Activated CD4-positive, alpha-beta T cell treated with anti-CD3 and anti-CD28 coated beads for 48 hours (primary cell): ENCODE results near the gene ZNF618.

Experiments used
- DNase-seq: peaks from one replicate; pipeline ENCODE4 v3.0.0-alpha.2; 2020

ZNF618 gene

DNA sequence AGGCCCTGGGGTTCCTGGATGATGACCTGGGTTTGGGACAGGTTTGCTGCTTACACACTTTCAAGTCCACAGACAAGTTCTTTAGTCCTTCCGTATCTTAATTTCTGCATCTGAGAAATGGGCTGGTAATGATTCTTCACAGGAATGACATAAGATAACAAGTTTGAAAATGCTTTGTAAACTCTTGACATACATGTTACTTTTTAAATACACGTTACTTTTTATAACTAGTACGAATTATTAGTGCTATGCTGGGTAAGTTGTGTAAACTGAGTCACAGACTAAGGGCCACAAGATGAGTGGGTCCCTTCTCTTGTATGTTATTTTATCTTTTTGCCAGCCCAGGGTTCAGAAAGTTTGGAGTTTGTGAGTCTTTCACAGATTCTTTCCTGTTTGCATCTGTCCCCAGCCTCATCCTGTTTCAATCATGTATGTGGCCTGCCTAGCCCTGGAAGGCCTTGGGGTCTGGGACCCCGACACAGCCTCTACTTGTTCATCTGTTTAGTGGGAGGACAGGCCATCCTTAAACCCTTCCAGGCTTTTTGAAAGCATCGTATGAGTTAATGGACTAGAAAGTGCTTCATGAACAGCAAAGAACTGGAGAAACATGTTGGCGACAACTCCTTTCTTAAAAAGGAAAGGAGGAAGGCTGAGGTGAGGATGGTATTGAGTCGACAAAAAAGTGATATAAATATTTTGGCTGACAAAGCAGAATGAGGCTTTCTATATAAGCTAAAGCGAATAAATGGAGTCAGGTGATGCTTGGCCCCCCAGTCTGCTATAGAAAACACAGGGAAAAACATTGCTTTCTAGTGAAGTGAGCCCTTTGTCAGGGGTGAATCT is 9.3 kb downstream of the ZNF618 start:
- DNase-seq, result no peak

DNA sequence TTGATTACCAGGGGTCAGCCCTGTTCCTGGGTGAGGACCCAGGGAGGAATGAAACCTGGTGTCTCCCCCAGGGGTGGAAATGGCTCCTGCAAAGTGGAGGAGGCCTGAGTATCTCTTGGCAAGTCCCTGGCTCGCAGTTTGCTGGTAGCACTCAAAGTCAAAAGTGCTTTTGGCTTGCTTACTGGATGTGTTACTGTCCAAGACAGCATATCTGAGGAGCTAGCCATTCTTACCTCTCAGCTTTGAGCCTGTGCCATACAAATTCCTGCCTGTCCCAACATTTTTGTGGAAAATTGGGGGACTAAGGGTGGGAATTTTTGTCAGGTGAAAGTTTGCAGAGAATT is 9.9 kb downstream of the ZNF618 start:
- DNase-seq, result no peak

DNA sequence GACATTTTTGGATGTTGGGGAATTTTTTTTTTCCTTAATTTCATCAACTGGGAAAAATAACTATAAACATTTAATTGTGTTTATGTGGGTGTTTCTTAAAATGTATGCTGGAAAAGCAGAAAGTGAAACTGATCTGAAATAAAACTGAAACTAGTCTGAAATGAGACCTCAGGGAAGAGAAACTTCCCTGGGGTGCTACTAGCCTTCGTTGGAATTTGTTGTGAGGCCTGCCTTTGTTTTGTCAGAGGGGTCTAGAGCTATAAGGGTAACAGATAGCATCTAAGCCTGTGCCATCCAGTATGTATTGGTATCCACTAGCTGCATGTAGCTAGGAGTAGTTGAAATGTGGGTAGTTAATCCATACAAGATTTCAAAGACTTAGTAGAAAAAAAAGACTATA is 10.4 kb downstream of the ZNF618 start:
- no peak for DNase-seq

DNA sequence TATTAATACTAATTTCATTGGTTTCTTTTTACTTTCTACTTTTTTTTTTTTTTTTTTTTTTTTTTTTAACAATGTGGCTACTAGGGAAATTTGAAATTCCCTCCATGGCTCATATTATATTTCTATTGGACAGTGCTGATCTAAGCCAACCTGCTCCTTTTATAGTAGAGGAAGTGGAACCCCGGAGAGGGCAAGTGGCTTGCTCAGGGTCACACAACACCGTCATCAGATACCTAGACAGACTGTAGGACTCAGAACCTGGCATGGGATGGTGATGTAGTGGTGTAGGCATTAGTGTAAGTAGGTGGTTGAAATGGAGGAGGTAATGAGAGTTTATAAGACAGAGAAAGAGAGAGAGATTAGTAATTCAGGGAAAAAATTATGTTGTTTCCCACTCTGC is 10.8 kb downstream of the ZNF618 start:
- DNase-seq, result no peak

DNA sequence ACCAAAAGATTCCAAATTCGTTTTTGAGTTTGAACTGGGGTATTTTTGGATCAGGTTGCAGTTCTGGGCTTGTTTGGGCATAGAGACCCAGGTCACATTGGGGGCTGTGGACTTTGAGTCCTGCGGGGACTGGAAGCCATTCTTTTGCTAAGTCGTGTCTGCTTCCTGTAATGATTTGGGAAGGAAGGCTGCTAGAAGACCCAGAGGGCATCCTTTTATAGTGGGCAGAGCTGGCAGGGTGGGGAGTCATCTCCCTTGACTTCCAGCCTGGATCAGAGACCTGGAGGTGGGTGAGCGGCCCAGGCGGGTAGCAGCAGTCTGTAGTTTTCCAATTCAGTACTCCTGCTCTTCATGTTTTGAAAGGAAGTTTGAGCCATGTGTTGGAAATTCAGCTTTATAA is 11.3 kb downstream of the ZNF618 start:
- DNase-seq, result no peak

DNA sequence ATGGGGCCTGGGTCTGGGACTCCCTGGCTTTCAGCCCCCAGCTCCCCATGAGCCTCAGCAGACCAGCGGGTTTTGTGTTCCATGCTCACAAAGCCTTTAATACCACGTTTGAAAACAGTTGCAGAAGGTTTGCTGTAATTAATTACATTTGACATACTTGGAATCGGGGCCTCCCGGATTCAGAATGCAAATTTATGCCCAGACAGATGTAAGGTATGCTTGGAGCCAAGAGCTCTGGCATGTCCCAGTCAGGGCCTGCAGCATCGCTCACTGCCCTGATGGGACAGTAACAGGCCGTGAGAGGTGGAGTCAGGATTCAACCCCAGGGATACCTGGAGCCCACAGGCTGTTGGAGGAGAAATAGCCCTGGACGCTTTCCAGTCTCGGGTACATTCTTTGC is 12.2 kb downstream of the ZNF618 start:
- no peak for DNase-seq

DNA sequence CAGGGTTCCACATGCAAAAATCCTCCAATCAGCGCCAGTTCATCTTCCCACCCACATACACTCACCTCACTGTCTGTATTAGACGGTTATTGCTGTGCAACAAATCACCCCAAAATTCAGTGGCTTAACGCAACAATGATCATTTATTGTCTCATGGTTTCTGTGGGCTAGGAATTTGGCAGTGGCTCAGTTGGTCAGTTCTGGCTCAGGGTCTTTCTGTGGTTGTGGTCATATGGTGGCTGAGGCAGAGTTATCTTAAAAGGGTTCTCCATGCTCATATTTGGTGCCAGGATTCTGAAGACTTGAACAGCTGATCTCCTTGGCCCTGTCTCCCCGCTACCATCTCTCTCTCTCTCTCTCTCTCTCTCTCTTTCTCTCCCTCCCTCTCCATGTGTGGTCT is 12.9 kb downstream of the ZNF618 start:
- DNase-seq, result no peak

DNA sequence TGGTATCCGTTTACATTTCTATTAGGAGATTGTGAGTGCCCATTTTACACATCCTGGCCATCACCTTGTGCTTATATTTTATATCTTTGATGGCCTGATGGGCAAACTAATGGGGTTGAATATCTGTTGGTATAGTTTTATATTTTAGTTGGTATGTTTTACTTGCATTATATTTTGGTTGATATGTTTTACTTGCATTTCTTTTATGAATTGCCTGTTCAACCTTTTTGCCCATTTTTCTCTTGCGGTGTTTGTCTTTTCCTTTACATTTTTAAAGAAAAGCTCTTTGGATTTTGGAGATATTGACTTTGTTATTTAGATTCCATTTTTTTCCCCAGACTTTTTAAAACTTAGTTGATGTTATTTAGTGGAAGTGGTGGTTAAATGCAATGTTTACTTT is 14.6 kb downstream of the ZNF618 start:
- no peak for DNase-seq

DNA sequence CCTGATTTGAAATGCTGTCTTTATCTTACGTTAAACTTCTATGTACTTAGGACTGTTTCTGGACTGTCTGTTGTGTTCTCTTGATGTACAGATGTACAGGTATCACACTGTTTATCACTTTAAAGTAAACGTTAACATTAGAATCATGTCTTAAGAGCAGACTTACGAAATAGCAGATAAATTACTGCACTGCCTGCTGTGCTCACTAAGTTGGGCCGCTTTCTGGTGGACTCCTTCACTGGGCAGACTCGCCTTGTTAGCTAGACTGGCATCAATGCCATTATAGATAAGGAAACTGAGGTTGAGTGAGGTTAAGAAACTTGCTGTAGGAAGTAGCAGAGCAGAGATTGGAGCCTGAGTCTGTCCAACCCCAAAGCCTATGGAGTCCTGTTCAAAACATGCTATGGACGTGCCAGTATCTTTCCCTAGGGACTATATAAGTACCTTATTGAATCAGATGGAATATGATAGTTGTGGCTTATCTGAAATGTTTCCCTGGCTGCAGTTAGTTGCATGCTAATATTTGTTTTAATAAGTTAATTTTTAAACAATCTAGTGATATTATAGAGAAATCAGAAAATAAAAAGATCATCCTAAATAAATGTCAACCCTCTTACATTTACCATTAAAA is 16.9 kb downstream of the ZNF618 start:
- DNase-seq, result no peak

DNA sequence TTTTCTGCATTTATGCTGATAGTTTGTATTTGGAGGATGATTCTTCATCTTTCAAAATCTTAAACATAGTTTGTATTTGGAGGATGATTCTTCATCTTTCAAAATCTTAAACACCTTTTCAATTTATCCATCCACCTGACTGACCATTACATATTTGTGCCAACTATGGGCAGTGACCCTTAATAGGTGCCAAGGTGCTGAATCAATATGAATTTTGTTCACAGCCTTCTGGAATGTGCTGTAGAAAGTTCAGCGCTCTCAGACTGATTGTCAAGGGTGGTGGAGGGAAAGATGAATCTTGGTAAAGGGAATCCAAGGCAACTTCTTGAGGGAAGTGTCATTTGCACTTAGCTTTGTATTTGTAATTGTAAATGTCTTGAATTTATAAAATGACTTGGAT is 18.1 kb downstream of the ZNF618 start:
- no peak for DNase-seq

DNA sequence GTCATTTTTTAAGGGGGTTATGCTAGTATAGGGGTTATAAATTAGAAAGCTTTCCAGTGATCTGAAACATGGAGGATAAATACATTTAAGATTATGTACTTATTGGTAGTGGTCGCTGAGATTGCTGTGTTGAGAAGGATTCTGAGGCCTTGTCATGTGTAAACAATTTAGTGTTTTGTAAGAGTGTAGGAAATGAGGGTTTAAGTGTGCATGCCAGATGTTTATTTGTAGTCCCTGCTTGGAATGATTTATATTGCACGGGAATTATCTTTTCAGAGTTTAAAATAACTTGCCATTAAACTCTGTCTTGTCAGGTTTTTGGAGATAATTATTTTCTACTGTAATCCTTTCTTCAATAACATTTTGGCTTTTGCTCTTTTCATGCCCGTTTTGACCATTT is 19.4 kb downstream of the ZNF618 start:
- no peak for DNase-seq

DNA sequence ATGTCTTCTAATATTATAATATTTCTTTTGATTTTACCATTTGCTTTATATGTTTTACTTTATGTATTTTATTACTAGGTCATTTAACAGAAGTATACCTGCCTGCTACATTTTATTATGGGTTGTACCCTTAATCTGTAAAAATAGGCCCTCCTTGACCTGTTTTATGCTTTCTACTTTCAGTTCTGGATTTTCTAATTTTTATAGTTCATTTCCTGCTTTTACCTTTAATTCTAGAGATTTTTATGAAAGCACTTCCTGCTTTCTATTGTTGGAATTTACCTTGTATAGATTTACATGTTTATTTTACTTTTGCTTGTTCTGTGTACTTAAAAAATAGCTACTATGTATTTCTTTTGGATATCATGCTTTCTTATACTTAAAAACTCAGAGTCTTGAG is 20.6 kb downstream of the ZNF618 start:
- no peak for DNase-seq

DNA sequence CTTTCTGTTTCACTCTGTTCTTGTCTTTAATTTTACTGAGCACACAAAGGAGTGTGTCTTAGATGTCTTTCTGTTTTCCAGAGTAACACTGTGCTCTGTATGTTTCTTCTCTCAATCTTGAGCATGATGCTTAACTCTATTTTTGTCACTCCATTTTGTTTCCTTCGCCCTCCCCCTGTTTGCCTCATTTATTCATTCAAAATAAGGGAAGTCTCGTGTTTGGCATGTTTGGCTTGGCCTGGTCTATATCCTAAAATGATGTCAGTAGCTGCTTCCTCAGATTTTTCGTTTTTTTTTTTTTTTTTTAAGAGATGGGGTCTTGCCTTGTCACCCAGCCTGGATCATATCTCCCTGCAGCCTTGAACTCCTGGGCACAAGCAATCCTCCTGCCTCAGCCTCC is 22.0 kb downstream of the ZNF618 start:
- no peak for DNase-seq

DNA sequence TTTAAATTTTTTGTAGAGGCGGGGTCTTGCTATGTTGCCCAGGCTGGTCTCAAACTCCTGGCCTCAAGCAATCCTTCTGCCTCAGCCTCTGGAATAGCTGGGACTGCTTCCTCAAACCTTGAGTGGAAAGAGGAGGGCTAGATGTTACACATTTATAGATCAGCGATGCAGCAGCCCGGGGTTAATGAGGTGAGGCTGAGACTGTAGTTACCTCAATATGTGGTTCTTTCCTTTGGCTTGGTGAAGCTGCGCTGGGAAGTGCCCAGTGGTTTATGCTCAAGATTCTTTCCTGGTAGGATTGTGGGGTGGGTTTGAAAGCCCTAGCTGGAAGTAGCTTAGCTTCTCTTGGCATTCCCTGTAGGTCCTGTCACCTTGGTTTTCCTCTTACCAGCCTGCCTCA is 22.5 kb downstream of the ZNF618 start:
- no peak for DNase-seq

DNA sequence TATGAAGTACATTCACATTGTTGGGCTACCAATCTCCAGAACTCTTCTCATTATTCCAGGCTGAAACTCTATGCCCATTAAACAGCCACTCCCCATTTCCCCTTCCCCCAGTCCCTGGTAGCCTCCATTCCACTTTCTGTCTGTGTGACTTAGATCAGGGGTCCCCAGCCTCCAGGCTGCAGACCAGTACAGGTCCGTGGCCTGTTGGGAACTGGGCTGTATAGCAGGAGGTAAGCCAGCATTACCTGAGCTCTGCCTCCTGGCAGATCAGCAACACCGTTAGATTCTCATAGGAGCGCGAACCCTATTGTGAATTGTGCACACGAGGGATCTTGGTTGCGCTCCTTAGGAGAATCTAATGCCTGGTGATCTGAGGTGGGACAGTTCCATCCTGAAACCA is 23.1 kb downstream of the ZNF618 start:
- DNase-seq, result no peak

DNA sequence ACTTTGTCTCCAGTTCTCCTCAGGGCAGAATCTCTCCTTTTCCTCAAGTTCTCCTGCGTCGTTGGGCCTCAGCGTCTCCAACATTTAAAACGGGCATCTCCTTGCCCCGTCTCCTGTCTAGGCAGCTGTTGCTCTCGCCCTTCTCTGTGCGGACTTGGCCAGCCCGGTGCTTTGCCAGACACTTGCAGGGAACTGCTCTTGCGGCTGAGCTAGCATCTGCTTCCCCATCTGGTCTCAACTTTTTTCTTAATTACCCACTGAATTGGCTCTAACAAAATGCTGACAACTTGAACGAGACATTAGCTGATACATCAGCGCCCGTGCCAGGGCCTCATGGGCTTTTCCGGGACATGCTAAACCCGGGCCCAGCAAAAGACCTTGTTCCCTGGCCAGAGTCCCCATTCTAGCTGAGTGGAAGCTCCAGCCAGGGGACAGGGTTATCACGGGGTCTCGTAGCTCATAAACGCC is 25.1 kb downstream of the ZNF618 start:
- no peak for DNase-seq

DNA sequence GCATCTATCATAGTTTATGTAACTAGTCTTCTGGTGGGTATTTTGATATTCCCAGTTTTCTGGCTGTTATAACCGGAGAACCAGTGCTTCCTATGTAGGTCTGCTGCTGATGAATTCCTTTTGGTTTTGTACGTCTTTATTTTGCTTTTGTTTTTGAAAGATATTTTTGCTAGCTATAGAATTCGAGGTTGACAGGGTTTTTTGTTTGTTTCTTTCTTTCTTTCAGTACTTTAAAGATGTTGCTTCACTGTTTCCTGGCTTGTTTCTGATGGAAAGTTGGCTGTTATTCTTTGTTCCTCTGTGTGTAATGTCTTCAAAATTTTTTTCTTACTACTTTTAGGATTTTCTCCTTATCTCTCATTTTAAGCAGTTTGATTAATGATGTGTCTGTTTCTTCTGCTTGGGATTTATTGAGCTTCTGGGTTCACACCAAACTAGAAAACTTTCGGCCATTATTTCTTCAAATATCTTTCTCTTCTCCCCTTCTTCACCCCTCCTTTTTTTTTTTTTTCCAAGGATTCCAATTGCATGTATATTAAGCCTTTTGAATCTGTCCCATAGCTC is 27.5 kb downstream of the ZNF618 start:
- DNase-seq, result no peak

DNA sequence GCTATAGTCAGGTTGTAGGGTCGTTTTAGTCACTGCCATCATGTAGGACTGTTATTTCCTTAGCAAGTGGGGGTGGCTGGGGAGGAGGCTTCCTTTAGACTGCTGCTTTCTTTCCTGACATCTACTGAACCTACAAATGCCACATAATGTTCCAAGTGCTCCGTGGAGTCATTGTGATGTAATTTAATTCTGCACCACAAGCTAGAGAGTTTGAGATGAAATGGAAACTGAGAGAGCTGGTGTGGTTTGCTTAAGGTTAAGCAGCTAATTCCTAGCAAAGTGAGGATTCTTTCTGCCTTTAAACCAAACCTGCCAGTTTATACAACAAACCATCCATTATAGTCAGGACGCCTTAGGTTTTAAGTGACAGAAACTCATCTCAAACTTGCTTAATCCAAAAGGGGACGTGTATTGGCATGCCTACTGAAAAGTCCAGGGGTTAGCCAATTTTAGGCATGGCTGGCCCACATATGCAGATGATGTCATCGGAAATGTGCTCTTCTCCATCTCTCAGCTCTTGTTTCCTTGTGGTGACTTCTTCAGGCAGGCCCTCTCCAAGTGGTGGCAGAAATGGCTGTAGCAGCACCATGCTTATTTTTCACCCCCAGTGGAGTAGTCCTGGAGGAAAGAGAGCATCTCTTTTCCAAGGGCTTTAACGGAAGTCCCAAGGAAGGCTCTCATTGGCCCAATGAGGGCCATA is 30.5 kb downstream of the ZNF618 start:
- DNase-seq, result no peak

DNA sequence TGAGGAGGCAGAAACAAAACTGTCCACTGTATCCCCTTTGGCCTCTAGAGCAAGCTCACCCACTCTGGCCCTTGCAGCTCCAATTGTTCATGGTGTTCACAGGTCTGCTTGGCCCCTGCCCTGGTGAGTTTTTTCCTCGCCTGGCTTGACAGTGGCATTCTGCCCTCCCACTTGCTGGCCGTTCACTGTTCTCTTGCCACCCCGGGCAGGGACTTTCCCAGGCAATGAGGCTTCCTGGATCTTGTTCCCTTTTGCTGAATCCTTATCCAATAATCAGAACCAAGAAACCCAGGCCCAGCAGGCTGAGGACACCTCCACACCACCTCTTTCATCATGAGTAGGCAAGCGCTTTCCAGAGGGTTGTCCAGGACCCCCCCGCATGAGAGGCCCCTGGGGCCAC is 31.2 kb downstream of the ZNF618 start:
- DNase-seq, result no peak

DNA sequence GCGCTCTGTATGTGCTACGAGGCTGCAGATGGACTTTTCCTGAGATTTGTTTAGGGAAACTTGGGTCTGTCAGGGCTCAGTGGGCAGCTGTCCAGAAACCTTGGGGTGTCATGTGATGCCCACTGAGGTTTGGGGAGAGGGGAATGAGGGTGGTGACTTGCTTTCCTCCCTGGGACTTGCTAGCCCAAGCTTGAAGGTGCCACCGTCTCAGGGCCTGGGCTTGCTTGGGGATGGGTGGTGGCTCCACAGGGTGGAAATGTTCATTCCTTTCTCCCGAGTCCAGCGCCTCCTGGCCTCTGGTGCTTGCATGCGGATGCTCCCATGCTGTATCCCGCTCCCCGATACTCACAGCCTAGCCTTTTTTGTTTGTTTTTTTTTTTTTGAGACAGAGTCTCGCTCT is 33.3 kb downstream of the ZNF618 start:
- no peak for DNase-seq

DNA sequence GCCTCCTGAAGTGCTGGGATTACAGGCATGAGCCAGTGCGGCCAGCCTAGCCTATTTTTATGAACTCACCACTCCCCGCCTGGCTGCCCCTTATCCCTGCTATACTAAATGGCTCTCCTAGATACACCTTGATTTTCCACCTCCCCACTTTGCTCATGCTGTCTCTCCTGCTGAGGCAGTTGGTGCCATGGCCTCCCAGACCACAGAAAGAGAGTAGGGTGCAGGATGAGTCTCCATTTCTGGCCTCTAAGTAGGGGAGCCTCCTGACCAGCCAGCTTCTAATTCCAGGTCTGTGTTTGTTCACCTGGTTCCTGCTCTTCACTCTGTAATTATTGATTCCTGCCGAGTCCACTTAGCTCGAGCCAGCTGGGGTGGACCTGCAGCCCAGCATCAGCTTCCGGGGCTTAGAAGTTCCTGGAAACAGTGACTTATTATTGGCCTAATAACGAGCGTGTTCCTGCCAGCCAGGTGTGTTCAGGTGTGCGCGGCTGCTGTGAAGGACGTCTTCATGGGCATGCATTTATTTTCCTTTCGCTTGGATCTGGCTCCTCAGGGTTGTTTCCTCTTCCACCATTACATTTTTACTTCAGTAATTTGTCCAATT is 34.0 kb downstream of the ZNF618 start:
- no peak for DNase-seq

DNA sequence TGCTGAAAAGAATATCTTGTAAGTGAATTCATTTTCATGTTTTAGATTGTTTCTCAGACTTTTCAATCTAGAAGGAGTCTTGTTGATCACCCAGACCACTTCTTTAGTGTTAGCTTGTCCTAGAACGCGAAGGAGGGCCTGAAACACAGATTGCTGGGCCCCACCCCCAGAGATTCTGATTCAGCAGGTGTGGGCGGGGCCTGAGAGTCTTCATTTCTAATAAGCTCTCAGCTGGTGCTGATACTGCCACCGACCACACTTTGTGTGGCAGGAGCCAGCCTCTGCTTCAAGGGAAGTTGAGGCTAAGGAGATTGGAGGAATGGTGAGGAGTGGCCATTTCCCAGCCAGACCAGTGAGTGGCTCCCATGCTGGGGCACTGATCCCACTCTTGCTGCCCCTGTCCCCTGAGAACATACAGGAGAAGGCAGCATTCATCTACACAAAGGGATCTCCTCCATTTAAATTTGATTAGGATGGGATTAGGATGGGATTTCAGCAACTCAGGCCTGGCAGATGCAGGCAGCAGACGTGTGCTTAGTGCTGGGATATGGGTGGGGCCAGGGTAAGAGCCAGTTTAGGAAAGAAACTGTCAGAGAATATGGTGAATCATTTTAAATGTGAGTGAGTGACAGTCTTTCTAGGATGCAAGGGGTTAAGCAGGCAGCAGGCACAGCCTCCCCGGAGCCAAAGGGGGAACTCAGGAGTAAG is 35.9 kb downstream of the ZNF618 start:
- DNase-seq, result no peak

DNA sequence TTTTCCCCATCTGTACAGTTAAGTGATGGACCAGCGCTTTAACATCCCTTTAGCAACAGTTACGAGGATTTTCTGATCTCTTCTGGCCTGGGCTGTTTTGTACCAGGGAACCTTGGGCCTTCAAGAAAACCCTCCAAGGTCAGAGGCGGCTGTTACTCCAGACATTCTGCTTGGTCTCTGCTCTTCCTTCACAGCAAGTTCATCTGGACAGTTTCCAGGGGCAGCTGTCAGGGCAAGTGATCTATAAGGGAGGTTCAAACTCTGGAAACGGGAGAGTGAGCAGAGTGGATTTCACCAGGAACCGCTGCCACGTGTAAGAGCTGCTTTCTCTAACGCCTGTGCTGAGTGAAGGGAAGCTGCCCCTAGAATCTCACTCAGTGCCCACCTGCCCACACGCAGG is 36.7 kb downstream of the ZNF618 start:
- no peak for DNase-seq
